ENCODE measurements around the gene FGFBP3.
A peak's percentile ranks its signal among the peaks of the same experiment; 100 is the strongest.

FGFBP3 gene

GRCh38 chr10:91924212-91925021 lies 15.1 kb upstream of the FGFBP3 start:
- peak overlapping the region; percentile 83 for H3K27ac ChIP-seq
- DNase-seq (ENCODE audit: low spot score) = no peak

GRCh38 chr10:91923371-91924211 lies 14.3 kb upstream of the FGFBP3 start, which contains the start of gene BTAF1:
TSS of gene BTAF1 (plus strand) at chr10:91923770. CDS start at chr10:91924077, 307 bp downstream.
- no peak for TF ChIP-seq CTCF (conservative IDR thresholded peaks at IDR 0.05; ENCODE audit: low read depth)
- DNase-seq (ENCODE audit: low spot score) = peak; percentile 86
- ChIA-PET POLR2A (ENCODE audit: low non-redundant PET) (interaction anchor here (0.5 to 1.0 kb wide), 5 partner anchors 12 to 288 kb away, joined by 3 to 5 read pairs (median 3); partner anchors contain the start of gene TNKS2), CTCF (interaction anchor here (1.0 kb wide), 1 partner anchor 11 kb away, joined by 4 read pairs; no protein-coding TSS in a partner anchor)
- H3K27ac ChIP-seq = peak within 1 kb of the TSS; percentile 83

More at GRCh38 chr10:91924212-91925021, 15.1 kb upstream of the FGFBP3 start:
- CTCF ChIA-PET = interaction anchor here (1.0 kb wide), 1 partner anchor 12 kb away, joined by 4 read pairs; no protein-coding TSS in a partner anchor
- no peak for TF ChIP-seq CTCF (conservative IDR thresholded peaks at IDR 0.05; ENCODE audit: low read depth)
- POLR2A ChIA-PET (ENCODE audit: low non-redundant PET) = interaction anchor here (0.6 to 1.0 kb wide), 3 partner anchors 11 to 126 kb away, joined by 3 to 5 read pairs (median 4); partner anchors contain the start of gene TNKS2

- DNase-seq (ENCODE audit: low spot score) = no peak
- POLR2A ChIA-PET (ENCODE audit: low non-redundant PET) = interaction anchor here (0.7 kb wide), 1 partner anchor 379 kb away, joined by 3 read pairs; no protein-coding TSS in a partner anchor
- no peak overlapping the region for H3K27ac ChIP-seq
- no peak for TF ChIP-seq CTCF (conservative IDR thresholded peaks at IDR 0.05; ENCODE audit: low read depth)
- CTCF ChIA-PET = interaction anchor here (0.7 kb wide), 1 partner anchor 161 kb away, joined by 3 read pairs; no protein-coding TSS in a partner anchor
Observed at GRCh38 chr10:91919651-91920050, 10.4 kb upstream of the FGFBP3 start.

DNA sequence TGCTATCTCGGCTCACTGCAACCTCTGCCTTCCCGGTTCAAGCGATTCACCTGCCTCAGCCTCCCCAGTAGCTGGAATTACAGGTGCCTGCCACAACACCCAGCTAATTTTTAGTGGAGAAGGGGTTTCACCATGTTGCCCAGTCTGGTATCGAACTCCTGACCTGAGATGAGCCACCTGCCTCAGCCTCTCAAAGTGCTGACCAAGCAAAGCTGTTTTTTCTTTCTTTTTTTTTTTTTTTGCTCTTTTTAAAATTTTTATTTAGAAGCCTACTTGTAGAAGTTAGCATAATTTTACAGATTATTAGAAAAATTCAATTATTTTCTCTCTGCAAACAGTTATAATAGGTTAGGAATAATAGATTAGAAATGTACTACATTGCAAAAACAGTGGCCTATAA lies 1.2 kb upstream of the FGFBP3 start:
- no peak for DNase-seq (ENCODE audit: low spot score)
- H3K27ac ChIP-seq = no peak overlapping the region
- ChIA-PET CTCF (interaction anchor here (0.6 to 0.7 kb wide), 5 partner anchors 57 to 278 kb away, joined by 3 to 6 read pairs (median 3); partner anchors contain the start of gene PPP1R3C), POLR2A (ENCODE audit: low non-redundant PET) (no interaction called here)
- no peak for TF ChIP-seq CTCF (conservative IDR thresholded peaks at IDR 0.05; ENCODE audit: low read depth)

- H3K27ac ChIP-seq = peak overlapping the region; percentile 64
- ChIA-PET CTCF (interaction anchor here (0.6 to 2.5 kb wide), 10 partner anchors 28 to 691 kb away, joined by 3 to 9 read pairs (median 4); no protein-coding TSS in a partner anchor), POLR2A (ENCODE audit: low non-redundant PET) (no interaction called here)
- peak; percentile 80 for TF ChIP-seq CTCF (conservative IDR thresholded peaks at IDR 0.05; ENCODE audit: low read depth)
- peak; percentile 66 for DNase-seq (ENCODE audit: low spot score)
Observed at GRCh38 chr10:91908337-91909116, 759 bp downstream of the FGFBP3 start.

All from RWPE1 (cell line).